ENCODE results near the gene NBPF26.
"Not testable (repeated sequence)": the region's sequence is repeated elsewhere in the genome, so short reads cannot be mapped to it uniquely, and the experiment has no call there.

The NBPF26 gene

GRCh38 chr1:120723715-120724402 is at the start of gene NBPF26:
Gene NBPF26 (plus strand): TSS chr1:120723945.
- DNase-seq = peak; percentile 0

- DNase-seq = not testable (repeated sequence)
Observed at GRCh38 chr1:120680106-120680819, 43.5 kb upstream of the NBPF26 start.

GRCh38 chr1:120680938-120681337 is 42.8 kb upstream of the NBPF26 start:
- DNase-seq = not testable (repeated sequence)

- DNase-seq = not testable (repeated sequence)
Observed at GRCh38 chr1:120684397-120684796, 39.3 kb upstream of the NBPF26 start.

- DNase-seq = not testable (repeated sequence)
Observed at GRCh38 chr1:120685622-120686021, 38.1 kb upstream of the NBPF26 start.

- DNase-seq = not testable (repeated sequence)
Observed at GRCh38 chr1:120687250-120687649, 36.5 kb upstream of the NBPF26 start.

- not testable (repeated sequence) for DNase-seq
Observed at GRCh38 chr1:120700807-120701562, 22.8 kb upstream of the NBPF26 start.

GRCh38 chr1:120723358-120723714 is 409 bp upstream of the NBPF26 start:
- not testable (repeated sequence) for DNase-seq

GRCh38 chr1:120724507-120724906 is 762 bp downstream of the NBPF26 start:
- not testable (repeated sequence) for DNase-seq

GRCh38 chr1:120728811-120729210 is 5.1 kb downstream of the NBPF26 start:
- DNase-seq = not testable (repeated sequence)

- not testable (repeated sequence) for DNase-seq
Observed at GRCh38 chr1:120769090-120769489, 45.3 kb downstream of the NBPF26 start.

GRCh38 chr1:120805452-120805851 is 81.7 kb downstream of the NBPF26 start:
- not testable (repeated sequence) for DNase-seq

GRCh38 chr1:120811822-120812221 is 88.1 kb downstream of the NBPF26 start:
- DNase-seq = not testable (repeated sequence)

GRCh38 chr1:120825051-120825450 is 101.3 kb downstream of the NBPF26 start:
- not testable (repeated sequence) for DNase-seq

- DNase-seq = not testable (repeated sequence)
Observed at GRCh38 chr1:120826623-120827022, 102.9 kb downstream of the NBPF26 start.

- peak; percentile 21 for DNase-seq
Observed at GRCh38 chr1:120844186-120844944, 120.6 kb downstream of the NBPF26 start.

- DNase-seq = not testable (repeated sequence)
Observed at GRCh38 chr1:120844945-120845330, 121.2 kb downstream of the NBPF26 start.

- DNase-seq = not testable (repeated sequence)
Observed at GRCh38 chr1:120849400-120850286, 125.9 kb downstream of the NBPF26 start.

GRCh38 chr1:120850287-120850536 is 126.5 kb downstream of the NBPF26 start:
- peak; percentile 55 for DNase-seq

- DNase-seq = peak; percentile 86
Observed at GRCh38 chr1:120850537-120851421, 127.0 kb downstream of the NBPF26 start.

- DNase-seq = not testable (repeated sequence)
Observed at GRCh38 chr1:120858144-120858543, 134.4 kb downstream of the NBPF26 start.
